Neural cell (in vitro differentiated cells): Measurements from ENCODE around the gene NELL1. TPM values are rescaled to one million over a fixed set of nuclear protein-coding genes. Genes with fewer than 3 reads are reported as not detected.

Experiments used
- H2AFZ ChIP-seq: fragments of 200-600, 300-800 bp; sonication (generic), shearing (Covaris generic); 2 replicates; pipeline ENCODE4 v1.6.0; 2014; ENCODE audit warnings: low read depth, mild to moderate bottlenecking, antibody characterized with exemption, low read length, moderate library complexity
- H3F3A ChIP-seq: fragments of 200-600 bp; shearing (Covaris generic); 2 replicates; pipeline ENCODE4 v1.6.1; 2016; ENCODE audit warnings: mild to moderate bottlenecking, moderate library complexity, mixed read lengths, antibody characterized with exemption, low read length; ENCODE audit not compliant: insufficient read depth, poor library complexity, severe bottlenecking
- H3K27ac ChIP-seq: fragments of 200-600, 300-800 bp; sonication (generic), shearing (Covaris generic); 2 replicates; pipeline ENCODE4 v1.5.1; 2014; ENCODE audit warnings: mild to moderate bottlenecking, low read length, moderate library complexity
- H3K27me3 ChIP-seq: fragments of 300-800, 200-600 bp; sonication (generic), shearing (Covaris generic); 2 replicates; pipeline ENCODE4 v1.6.0; 2014; ENCODE audit warnings: mild to moderate bottlenecking, low read depth, low read length, moderate library complexity; ENCODE audit not compliant: insufficient read depth
- H3K36me3 ChIP-seq: fragments of 300-800, 200-600 bp; sonication (generic), shearing (Covaris generic); 2 replicates; pipeline ENCODE4 v1.5.1; 2014; ENCODE audit warnings: mild to moderate bottlenecking, antibody characterized with exemption, low read length, moderate library complexity; ENCODE audit not compliant: insufficient read depth
- H3K4me2 ChIP-seq: fragments of 300-800, 200-600 bp; sonication (generic), shearing (Covaris generic); 2 replicates; pipeline ENCODE4 v1.6.0; 2014; ENCODE audit warnings: mild to moderate bottlenecking, low read length
- H3K4me3 ChIP-seq: fragments of 300-800, 200-600 bp; sonication (generic), shearing (Covaris generic); 2 replicates; pipeline ENCODE4 v1.5.1; 2014; ENCODE audit warnings: mild to moderate bottlenecking, low read length, moderate library complexity
- H3K79me2 ChIP-seq: fragments of 200-600 bp; shearing (Covaris generic); replicated peaks from 2 replicates; pipeline ENCODE4 v1.6.0; 2014; ENCODE audit warnings: mild to moderate bottlenecking, low read length, moderate library complexity; ENCODE audit not compliant: insufficient read depth
- H3K9ac ChIP-seq: fragments of 300-800, 200-600 bp; sonication (generic), shearing (Covaris generic); 2 replicates; pipeline ENCODE4 v1.6.1; 2016; ENCODE audit warnings: mild to moderate bottlenecking, low read length, mixed read lengths
- H3K9me2 ChIP-seq: fragments of 200-600 bp; shearing (Covaris generic); 2 replicates; pipeline ENCODE4 v1.6.1; 2016; ENCODE audit warnings: mild to moderate bottlenecking, low read length, mixed read lengths; ENCODE audit not compliant: insufficient read depth
- H3K9me3 ChIP-seq: fragments of 200-600, 300-800 bp; sonication (generic), shearing (Covaris generic); 2 replicates; pipeline ENCODE4 v1.6.1; 2016; ENCODE audit warnings: mild to moderate bottlenecking, mixed run types, low read length, moderate library complexity, mixed read lengths
- H4K20me1 ChIP-seq: fragments of 200-600 bp; shearing (Covaris generic); 2 replicates; pipeline ENCODE4 v1.6.1; 2016; ENCODE audit warnings: mild to moderate bottlenecking, mixed run types; ENCODE audit not compliant: insufficient read depth
- CTCF ChIP-seq: fragments of 450-650 bp; IDR thresholded peaks from 2 replicates; pipeline ENCODE4 v1.5.1; 2014; ENCODE audit warnings: antibody characterized with exemption, mild to moderate bottlenecking, moderate library complexity; ENCODE audit not compliant: poor library complexity, severe bottlenecking
- EP300 ChIP-seq: fragments of 450-650 bp; conservative IDR thresholded peaks from 2 replicates; pipeline ENCODE4 v1.6.1; 2014; ENCODE audit warnings: antibody characterized with exemption, mild to moderate bottlenecking, moderate library complexity; ENCODE audit not compliant: poor library complexity, severe bottlenecking
- EZH2 ChIP-seq: fragments of 200-600, 300-800 bp; shearing (Covaris generic), sonication (generic); IDR thresholded peaks from 2 replicates; pipeline ENCODE4 v1.6.1; 2014; ENCODE audit warnings: antibody characterized with exemption, low read length, borderline replicate concordance, mild to moderate bottlenecking; ENCODE audit not compliant: insufficient read depth, poor library complexity, severe bottlenecking
- MXI1 ChIP-seq: fragments of 450-650 bp; conservative IDR thresholded peaks from 2 replicates; pipeline ENCODE4 v1.6.1; 2014; ENCODE audit warnings: antibody characterized with exemption, mild to moderate bottlenecking; ENCODE audit not compliant: poor library complexity, severe bottlenecking
- POLR2AphosphoS5 ChIP-seq: IDR thresholded peaks from 2 replicates; pipeline ENCODE4 v1.6.1; 2012
- RAD21 ChIP-seq: fragments of 450-650 bp; conservative IDR thresholded peaks from 2 replicates; pipeline ENCODE4 v1.6.1; 2014; ENCODE audit warnings: antibody characterized with exemption, mild to moderate bottlenecking, moderate library complexity
- REST ChIP-seq: IDR thresholded peaks from 2 replicates; pipeline ENCODE4 v1.6.1; 2012; ENCODE audit warnings: borderline replicate concordance
- SMC3 ChIP-seq: fragments of 450-650 bp; conservative IDR thresholded peaks from 2 replicates; pipeline ENCODE4 v1.6.1; 2014; ENCODE audit warnings: antibody characterized with exemption, mild to moderate bottlenecking, moderate library complexity; ENCODE audit not compliant: poor library complexity
- TAF1 ChIP-seq: IDR thresholded peaks from 2 replicates; pipeline ENCODE4 v1.6.1; 2012; ENCODE audit warnings: low read depth
- polyA plus RNA-seq: library from polyadenylated mRNA; depleted of rRNA; stranded (reverse); fragments of >200 nt; gene quantifications from 2 replicates; pipeline ENCODE4 v1.2.3, GENCODE V29; 2014

The NELL1 gene
- polyA plus RNA-seq, 1 donor from 2014 or later, result 70.4 TPM

GRCh38 chr11:21321530-21321929 lies 652.1 kb downstream of the NELL1 start:
- H3K9ac ChIP-seq, result no peak overlapping the region
- H3K9me3 ChIP-seq, result no peaks in the 10 kb centered on the region
- no peak overlapping the region for H3K4me3 ChIP-seq
- no peaks in the 10 kb centered on the region for H3F3A ChIP-seq
- H3K4me2 ChIP-seq, result no peak overlapping the region
- H3K79me2 ChIP-seq, result no peaks in the 10 kb centered on the region
- TF ChIP-seq REST (no peak), EP300 (no peak), RAD21 (no peak), CTCF (no peak), TAF1 (no peak), MXI1 (no peak), EZH2 (no peak), SMC3 (no peak), POLR2AphosphoS5 (no peak)
- H4K20me1 ChIP-seq, result no peaks in the 10 kb centered on the region
- no peak overlapping the region for H2AFZ ChIP-seq
- H3K27ac ChIP-seq, result no peak overlapping the region
- no peaks in the 10 kb centered on the region for H3K36me3 ChIP-seq
- no peaks in the 10 kb centered on the region for H3K27me3 ChIP-seq
- no peaks in the 10 kb centered on the region for H3K9me2 ChIP-seq

- TF ChIP-seq RAD21 (peak; percentile 57), SMC3 (peak; percentile 57), CTCF (peak; percentile 41), REST (no peak)
- Histone ChIP-seq H3K9ac (no peak overlapping the region), H3K79me2 (no peaks in the 10 kb centered on the region), H3K9me2 (no peaks in the 10 kb centered on the region), H3K36me3 (no peaks in the 10 kb centered on the region), H2AFZ (no peak overlapping the region), H4K20me1 (no peaks in the 10 kb centered on the region), H3K4me3 (no peak overlapping the region), H3K4me2 (no peak overlapping the region), H3K9me3 (no peaks in the 10 kb centered on the region), H3K27ac (no peak overlapping the region), H3K27me3 (no peaks in the 10 kb centered on the region), H3F3A (no peaks in the 10 kb centered on the region)
These were observed 654.2 kb downstream of the NELL1 start for GRCh38 chr11:21323617-21324016.
